HG02938 (cell line): ENCODE results near the gene ARHGEF26.
A peak's percentile ranks its signal among the peaks of the same experiment; 100 is the strongest.
"Not testable (repeated sequence)": the region's sequence is repeated elsewhere in the genome, so short reads cannot be mapped to it uniquely, and the experiment has no call there.

Experiments
- ATAC-seq: cut with Tn5 transposase; IDR thresholded peaks from one replicate; pipeline ENCODE4 v1.9.1; 2021; ENCODE audit warnings: mild to moderate bottlenecking, moderate library complexity; ENCODE audit not compliant: unreplicated experiment

Gene ARHGEF26

GRCh38 chr3:154120961-154121700 is at the start of gene ARHGEF26:
Gene ARHGEF26 (plus strand): TSS chr3:154121390. CDS start chr3:154121993, 603 bp downstream.
- ATAC-seq = peak; percentile 60

- ATAC-seq = no peak
Observed at GRCh38 chr3:154074966-154075365, 46.2 kb upstream of the ARHGEF26 start.

- ATAC-seq = no peak
Observed at GRCh38 chr3:154078672-154079071, 42.5 kb upstream of the ARHGEF26 start.

DNA sequence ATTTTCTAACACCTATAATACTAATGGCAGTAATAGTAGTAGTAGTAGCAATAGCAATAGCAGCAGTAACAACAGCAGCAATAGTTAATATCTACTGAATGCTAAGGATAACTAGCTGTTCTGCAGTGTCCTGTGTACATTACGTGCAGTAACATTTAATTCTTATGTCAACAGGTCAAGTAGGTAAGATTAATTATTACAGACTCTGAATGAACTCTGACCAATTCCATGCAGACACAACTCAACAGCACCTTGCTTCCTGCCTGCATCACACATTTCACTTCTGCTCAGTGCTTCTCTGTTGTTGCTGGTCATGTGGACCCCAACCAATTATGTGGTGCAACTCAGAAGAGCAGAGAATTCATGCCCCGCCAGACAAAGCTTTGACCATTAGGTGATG is 39.9 kb upstream of the ARHGEF26 start:
- no peak for ATAC-seq

- ATAC-seq = no peak
Observed at GRCh38 chr3:154085071-154085470, 36.1 kb upstream of the ARHGEF26 start.

DNA sequence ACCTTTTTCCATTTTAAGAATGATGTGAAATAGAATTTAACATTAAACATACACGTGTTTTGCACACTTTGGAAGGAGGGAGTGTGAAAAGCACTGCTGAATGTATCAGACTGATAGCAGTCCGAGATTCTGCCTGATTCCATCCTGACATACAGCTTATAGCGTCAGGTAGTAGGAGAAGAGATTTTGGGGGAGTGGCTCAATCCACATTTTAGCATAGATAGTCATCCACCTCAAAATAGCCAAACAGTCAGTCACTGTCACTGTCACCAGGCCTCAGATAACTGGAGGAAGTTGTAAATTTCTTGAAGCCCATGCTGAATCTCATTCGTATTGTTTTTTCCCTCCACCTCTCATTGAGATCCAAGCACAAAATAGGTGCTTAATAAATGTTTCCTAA is 35.4 kb upstream of the ARHGEF26 start:
- ATAC-seq = no peak

DNA sequence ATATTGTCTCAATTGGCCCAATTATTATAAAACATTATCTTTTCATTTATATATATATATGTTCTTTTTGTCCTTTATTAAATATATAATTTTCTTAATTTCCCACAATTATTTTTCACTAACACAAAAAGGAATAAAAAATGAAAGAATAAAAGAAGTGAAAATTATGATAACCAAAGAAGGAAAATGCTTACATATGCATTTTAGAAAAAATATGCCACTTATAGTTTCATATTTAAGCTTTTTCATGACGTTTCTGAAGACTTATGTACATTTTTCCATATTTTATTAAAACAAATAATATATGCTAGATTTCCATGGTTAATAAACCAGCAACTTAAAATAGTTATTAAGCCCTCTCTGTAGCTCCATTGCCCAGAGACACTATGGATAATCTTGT is 34.9 kb upstream of the ARHGEF26 start:
- no peak for ATAC-seq

GRCh38 chr3:154087756-154088480 is 33.3 kb upstream of the ARHGEF26 start:
- ATAC-seq = not testable (repeated sequence)

DNA sequence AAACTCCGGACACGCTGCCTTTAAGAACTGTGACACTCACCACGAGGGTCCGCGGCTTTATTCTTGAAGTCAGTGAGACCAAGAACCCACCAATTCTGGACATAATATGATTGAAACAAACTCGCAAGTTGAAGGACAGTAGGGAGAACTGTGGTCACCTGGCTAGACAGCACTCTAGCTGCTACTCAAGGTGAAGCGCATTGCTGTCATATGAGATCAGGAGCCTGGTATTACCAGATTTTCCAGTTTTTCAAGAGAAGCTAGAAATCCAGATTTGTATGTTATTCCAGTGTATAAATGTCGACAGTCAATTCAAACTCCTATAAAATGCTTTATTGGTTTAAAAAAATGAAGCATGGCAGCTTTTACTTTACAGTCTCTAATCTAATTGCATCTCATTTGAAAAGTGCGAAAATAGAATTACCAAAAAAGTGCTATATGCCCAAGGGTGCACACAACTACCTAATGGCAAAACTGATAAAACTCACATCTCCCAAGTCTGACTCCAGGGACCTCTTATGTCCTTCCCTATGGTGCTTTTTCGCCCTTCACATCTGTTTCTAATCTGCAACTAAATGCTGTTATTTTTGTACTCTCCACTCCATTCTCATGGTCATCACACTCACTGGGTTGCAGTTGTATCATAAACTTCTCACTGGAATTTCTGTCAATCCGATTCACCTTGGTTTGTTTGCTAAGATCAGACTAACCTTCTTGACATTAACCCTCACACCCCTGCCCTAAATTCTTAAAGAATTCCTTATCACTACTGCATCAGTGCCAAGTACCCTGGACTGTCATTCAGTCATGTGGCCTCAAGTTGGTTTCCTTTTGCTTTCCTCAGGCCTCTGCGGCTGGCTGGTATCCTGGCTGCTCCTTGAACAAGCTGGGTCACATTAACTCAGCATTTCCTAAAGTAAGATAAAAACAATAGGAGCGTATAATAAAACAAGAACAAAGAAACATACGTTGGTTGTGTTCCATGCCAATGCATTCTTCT is 31.5 kb upstream of the ARHGEF26 start:
- ATAC-seq = no peak

- ATAC-seq = no peak
Observed at GRCh38 chr3:154094051-154094450, 27.1 kb upstream of the ARHGEF26 start.

- no peak for ATAC-seq
Observed at GRCh38 chr3:154095832-154096421, 25.3 kb upstream of the ARHGEF26 start.

DNA sequence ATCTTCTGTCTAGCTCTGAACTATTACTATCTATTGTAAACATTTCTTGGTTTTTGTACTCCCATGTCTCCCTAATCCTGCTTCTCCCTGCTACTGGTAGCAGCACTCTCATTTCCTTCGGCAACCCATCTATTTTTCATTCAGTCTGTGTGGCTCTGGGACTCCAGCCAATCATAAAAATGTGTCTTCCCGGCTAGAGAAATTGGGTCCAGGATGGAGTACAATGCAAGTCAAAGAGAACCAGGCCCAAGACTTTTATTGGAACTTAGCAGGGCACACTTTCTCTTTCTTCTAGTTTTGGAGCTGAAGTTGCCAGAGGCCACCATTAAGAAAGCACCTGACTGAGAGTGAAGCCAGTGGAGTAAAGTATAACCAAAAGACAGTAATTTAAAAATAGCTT is 22.8 kb upstream of the ARHGEF26 start:
- ATAC-seq = no peak

DNA sequence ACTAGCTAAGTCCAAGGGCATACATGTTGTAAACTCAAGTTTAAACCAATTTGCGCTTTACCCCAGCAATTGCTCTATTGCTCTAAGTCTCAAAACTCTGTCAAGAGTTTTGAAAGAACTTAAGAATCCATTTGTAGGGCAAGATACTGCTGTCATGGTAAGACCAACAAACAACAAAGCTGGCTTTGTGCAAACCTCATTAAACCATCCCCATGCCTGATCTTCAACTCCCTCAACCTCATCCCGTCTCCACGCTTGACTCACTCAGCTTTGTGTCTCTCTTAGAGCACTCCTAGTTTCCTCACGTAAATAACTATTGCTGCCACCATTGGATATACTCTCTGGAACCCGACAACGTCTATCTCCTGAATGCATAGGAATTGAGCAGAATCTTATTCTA is 20.6 kb upstream of the ARHGEF26 start:
- no peak for ATAC-seq

DNA sequence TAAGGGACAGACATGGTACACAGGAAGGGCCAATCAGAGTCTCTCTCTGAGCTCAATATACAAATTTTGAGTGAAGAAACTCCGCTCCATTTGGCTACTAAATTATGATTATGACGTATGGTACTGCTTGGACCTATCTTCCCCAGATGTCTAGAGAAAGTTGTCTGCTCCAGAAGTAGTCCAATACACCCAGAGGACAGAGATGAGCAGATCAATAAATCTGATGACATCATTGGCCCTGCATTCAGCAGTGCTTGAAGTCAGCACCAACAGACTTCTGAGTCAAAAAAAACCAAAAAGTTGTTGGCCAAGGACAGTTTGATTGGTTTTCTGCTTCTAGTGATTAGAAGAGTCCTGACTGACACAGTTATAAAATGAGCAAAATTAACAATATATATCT is 19.9 kb upstream of the ARHGEF26 start:
- no peak for ATAC-seq

DNA sequence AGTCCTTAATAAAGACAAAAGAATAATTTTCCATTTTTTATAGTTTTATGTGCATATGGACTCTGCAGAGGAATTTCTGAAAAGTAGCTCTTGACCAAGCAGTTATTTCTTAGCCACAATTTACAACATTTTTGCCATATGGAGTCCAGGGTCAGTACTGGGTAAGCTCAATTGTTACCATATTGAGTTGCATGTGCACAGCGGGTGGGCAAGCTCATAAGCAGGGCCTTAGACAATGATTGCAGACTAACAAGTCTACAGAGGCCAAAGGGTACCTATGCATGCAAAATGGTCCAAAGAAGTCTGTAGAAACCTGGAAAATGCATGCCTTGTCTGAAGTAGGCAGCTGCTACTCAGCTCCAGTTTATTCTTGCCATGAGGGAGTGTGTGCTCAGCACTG is 19.0 kb upstream of the ARHGEF26 start:
- ATAC-seq = no peak

- ATAC-seq = no peak
Observed at GRCh38 chr3:154105218-154105975, 15.8 kb upstream of the ARHGEF26 start.

- ATAC-seq = no peak
Observed at GRCh38 chr3:154111365-154111935, 9.7 kb upstream of the ARHGEF26 start.

DNA sequence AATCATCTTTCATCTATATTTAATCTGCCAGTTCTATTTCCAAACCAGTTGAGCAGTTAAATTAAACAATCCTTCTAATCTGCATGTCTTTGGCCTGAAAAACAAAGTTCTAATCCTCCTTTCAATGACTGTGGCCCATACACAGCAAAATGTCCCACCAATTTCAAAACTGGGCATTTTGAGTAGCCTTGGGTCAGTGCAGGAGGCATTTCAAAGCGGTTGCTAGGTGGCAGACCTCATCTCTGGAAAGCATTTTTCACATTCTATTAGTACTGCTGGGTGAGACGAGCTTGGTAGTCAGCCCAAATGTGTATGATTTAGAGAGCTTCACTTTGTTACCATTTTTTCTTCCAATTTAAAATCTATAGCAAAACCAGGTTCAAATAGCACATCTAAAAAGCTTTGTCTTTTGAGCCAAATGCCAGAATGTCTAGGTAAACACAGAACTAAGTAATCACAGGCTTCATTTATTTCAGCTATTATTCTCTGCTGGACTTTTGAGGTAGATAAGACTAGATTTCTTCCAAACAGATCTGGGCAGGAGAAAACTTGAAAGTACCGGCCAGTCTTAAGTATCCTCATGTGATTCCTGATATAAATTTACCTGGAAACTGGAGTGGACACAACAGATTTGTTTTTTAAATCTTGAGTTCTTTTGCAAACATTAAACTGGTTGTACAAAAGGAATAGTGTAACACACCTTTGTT is 8.9 kb upstream of the ARHGEF26 start:
- no peak for ATAC-seq

- ATAC-seq = no peak
Observed at GRCh38 chr3:154113609-154114008, 7.6 kb upstream of the ARHGEF26 start.
